Cardiac muscle cell (in vitro differentiated cells and primary cell): ENCODE measurements around the gene TIMP2. TPM values are rescaled to one million over a fixed set of nuclear protein-coding genes. Genes with fewer than 3 reads are reported as not detected.
A peak's percentile ranks its signal among the peaks of the same experiment; 100 is the strongest.

Source experiments
- DNase-seq, 2 donors: peaks; one replicate each; pipeline versions ENCODE4 v3.0.0 to v3.0.0-alpha.2; 2010 to 2017; ENCODE audit warnings: low read depth in 1 of 2, low spot score in 1 of 2
- H3K27ac ChIP-seq: fragments of 200-600 bp; sonication (generic); 2 replicates; pipeline ENCODE4 v1.5.1; 2016
- H3K27me3 ChIP-seq: fragments of 200-600 bp; sonication (generic); 2 replicates; pipeline ENCODE4 v1.6.0; 2016; ENCODE audit warnings: control low read depth
- H3K36me3 ChIP-seq: fragments of 200-600 bp; sonication (generic); 2 replicates; pipeline ENCODE4 v1.5.1; 2016; ENCODE audit warnings: control low read depth
- H3K4me1 ChIP-seq: fragments of 200-600 bp; sonication (generic); 2 replicates; pipeline ENCODE4 v1.8.1; 2017; ENCODE audit warnings: low read depth, mild to moderate bottlenecking, mixed run types
- H3K4me3 ChIP-seq: fragments of 200-600 bp; sonication (generic); 2 replicates; pipeline ENCODE4 v1.5.1; 2016; ENCODE audit warnings: mild to moderate bottlenecking
- H3K9me3 ChIP-seq: fragments of 200-600 bp; sonication (generic); 2 replicates; pipeline ENCODE4 v1.5.1; 2017; ENCODE audit warnings: low read depth, mild to moderate bottlenecking, control low read depth
- polyA plus RNA-seq: library from polyadenylated mRNA; unstranded; fragments of >200 nt; fragmentation: Nextera tagmentation; extraction: Ambion mirVana; gene quantifications from 2 replicates; pipeline ENCODE4 v1.2.1, GENCODE V29; 2016
- total RNA-seq: library from RNA; depleted of rRNA; stranded (reverse); fragments of >200 nt; gene quantifications from 2 replicates; pipeline ENCODE4 v1.2.3, GENCODE V29; 2016
- TF ChIP-seq, protein P1 (sequence below): IDR thresholded peaks from 2 replicates; pipeline ENCODE4 v1.5.1; 2012; ENCODE audit warnings: low read depth, mild to moderate bottlenecking, low read length

Gene TIMP2
- total and polyA plus RNA-seq, 2 experiments from 2014 or later: 5.9 to 25.8 TPM

DNA sequence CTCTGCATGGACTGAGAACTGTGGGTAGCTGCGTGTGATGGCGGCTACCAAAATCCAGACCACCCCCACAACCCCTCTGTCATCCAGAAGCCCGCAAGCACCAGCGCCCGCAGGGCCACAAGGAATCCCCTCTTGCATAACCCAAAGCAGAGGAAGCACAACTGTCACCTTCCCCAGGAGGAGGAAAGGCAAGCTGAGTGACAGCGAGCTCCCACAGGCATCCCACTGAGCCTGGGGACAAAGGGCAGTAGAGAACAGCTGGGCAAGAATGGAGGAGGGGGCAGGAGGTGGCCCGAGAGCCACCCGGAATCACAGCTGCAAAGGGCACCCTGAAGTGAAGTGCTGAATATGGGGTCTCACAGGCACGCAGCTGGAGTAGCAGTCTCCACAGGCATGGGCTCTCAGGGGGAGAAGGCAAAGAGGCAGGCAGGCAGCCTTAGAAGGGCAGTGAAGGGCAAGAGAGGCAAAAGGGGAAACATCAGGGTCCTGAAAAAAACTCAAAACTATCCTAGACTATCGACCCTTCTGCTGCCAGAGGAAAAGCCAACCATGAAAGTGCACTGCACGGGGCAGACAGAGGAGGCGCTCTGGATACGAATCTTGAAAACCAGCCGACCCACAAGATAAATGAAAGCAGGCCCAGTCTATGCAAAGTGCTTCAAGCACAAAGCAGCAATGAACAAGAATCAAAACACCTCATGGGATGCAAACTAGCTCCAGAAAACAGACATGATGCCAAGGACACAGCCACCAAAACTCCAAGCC is 101.7 kb downstream of the TIMP2 start:
- Histone ChIP-seq H3K4me1 (no peaks in the 10 kb centered on the region), H3K27me3 (no peaks in the 10 kb centered on the region), H3K9me3 (no peaks in the 10 kb centered on the region), H3K27ac (no peak overlapping the region), H3K4me3 (no peak overlapping the region), H3K36me3 (peaks cover 50% of the 10 kb centered on the region)
- no peak for DNase-seq
- TF ChIP-seq, protein P1, sequence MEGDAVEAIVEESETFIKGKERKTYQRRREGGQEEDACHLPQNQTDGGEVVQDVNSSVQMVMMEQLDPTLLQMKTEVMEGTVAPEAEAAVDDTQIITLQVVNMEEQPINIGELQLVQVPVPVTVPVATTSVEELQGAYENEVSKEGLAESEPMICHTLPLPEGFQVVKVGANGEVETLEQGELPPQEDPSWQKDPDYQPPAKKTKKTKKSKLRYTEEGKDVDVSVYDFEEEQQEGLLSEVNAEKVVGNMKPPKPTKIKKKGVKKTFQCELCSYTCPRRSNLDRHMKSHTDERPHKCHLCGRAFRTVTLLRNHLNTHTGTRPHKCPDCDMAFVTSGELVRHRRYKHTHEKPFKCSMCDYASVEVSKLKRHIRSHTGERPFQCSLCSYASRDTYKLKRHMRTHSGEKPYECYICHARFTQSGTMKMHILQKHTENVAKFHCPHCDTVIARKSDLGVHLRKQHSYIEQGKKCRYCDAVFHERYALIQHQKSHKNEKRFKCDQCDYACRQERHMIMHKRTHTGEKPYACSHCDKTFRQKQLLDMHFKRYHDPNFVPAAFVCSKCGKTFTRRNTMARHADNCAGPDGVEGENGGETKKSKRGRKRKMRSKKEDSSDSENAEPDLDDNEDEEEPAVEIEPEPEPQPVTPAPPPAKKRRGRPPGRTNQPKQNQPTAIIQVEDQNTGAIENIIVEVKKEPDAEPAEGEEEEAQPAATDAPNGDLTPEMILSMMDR: no peak

DNA sequence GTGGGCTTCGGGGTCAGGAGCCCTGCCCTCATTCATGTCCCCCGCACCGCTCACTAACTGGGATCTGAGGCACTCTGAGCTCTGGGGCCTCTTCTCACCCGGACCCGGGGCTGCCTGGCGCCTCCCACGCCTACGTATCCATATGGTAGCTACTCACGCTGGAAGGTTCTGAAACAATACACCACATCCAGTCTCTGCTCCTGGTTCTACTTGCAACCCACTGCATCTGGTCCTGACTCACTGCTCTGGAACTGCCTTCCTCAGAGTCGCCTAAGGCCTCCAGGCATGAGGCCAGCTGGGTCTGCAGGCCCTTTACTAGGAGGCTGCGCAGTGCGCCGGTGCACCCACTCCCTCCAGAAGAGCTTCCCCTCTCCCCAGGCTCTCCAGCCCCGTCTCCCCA is 102.6 kb downstream of the TIMP2 start:
- DNase-seq: peak in 1 of 2 donors; percentile 90
- no peaks in the 10 kb centered on the region for H3K27me3 ChIP-seq
- no peaks in the 10 kb centered on the region for H3K9me3 ChIP-seq
- TF ChIP-seq, protein P1: no peak
- no peaks in the 10 kb centered on the region for H3K4me1 ChIP-seq
- H3K4me3 ChIP-seq: no peak overlapping the region
- H3K36me3 ChIP-seq: peaks cover 53% of the 10 kb centered on the region
- H3K27ac ChIP-seq: no peak overlapping the region

DNA sequence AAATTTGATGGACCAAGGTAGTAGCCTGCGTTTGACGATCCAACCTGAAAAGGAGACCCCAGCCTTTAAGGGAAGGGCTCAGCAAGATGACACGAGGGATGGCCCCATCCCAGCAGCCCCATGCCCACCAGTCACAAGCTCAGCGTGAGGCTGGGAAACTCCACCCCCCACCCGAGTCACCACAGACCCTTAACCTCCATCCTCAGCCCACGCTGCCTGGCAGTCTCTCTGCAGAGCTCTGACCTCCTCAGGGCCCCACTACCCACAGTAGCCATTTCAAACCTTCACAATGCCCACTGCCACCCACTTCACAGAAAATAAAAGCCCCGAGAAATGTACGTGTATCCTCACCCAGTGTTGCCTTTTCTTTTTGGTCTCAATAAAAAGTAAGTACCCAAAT is 103.2 kb downstream of the TIMP2 start:
- no peaks in the 10 kb centered on the region for H3K9me3 ChIP-seq
- H3K36me3 ChIP-seq: peaks cover 53% of the 10 kb centered on the region
- TF ChIP-seq, protein P1: no peak
- H3K27ac ChIP-seq: no peak overlapping the region
- DNase-seq: no peak
- H3K4me1 ChIP-seq: no peaks in the 10 kb centered on the region
- no peak overlapping the region for H3K4me3 ChIP-seq
- H3K27me3 ChIP-seq: no peaks in the 10 kb centered on the region

DNA sequence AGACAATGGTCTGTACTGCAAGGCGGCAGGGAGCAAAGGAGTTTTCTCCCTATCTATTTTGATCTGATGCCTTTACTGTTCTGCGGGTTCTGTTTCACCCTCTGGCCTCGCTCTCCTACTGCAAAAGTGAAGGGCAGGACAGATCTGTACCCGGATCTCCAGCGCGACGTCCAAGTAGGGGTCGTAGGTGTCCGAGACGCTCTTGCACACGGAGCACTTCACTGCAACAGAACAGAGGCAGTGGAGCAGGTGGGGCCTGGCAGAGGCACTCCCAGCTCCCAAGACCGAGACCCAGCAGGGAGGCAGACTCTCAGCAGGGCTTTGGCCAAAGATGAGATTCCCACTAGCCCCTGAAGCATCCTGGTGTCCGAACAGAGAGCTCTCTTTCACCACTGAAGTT is 104.3 kb downstream of the TIMP2 start:
- H3K4me1 ChIP-seq: no peaks in the 10 kb centered on the region
- no peak overlapping the region for H3K4me3 ChIP-seq
- H3K9me3 ChIP-seq: no peaks in the 10 kb centered on the region
- peaks cover 59% of the 10 kb centered on the region for H3K36me3 ChIP-seq
- H3K27ac ChIP-seq: no peak overlapping the region
- DNase-seq: no peak
- no peaks in the 10 kb centered on the region for H3K27me3 ChIP-seq
- TF ChIP-seq, protein P1: no peak

DNA sequence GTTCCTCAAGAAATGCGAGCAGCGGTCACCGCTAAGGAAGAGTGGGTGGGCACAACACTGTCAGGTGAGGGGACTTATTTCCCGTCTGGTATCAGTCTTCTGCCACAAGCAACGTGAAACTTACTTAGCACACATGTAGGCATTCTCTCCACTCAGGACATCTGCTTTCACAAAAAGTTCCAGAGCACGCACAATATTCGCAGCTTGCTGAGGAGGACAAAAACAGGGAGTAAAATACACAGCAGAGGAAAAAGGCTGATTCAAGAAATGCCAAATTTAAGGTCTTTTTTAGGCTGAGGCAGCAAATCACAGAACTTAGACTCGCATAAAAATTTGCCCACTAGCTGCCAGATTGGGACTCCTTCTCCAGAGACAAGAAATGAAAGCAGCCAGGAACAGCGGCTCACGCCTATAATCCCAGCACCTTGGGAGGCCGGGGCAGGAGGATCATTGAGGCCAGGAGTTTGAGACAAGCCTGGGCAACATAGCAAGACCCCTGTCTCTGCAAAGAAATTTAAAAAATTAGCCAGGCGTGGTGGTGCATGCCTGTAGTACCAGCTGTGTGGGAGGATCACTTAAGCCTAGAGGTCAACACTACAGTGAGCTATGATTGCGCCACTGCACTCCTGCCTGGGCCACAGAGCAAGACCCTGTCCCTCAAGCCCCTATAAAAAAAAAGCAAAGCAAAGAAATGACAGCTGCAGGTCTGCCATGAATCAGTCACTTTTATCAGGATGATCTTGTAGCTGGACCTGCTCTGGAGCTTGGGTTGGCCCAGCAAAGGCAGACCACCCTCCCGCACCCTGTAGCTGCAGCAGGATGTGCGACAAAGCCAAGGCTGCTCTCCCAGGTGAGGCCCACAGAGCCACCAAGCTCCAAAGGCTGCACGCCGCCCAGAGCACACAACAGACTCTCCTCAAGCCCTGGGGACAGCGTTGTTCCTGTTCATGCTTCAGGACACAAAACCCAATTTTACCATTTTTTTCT is 105.1 kb downstream of the TIMP2 start:
- no peak overlapping the region for H3K27ac ChIP-seq
- H3K36me3 ChIP-seq: peaks cover 64% of the 10 kb centered on the region
- H3K4me1 ChIP-seq: no peaks in the 10 kb centered on the region
- TF ChIP-seq, protein P1: no peak
- no peak overlapping the region for H3K4me3 ChIP-seq
- no peak for DNase-seq
- H3K27me3 ChIP-seq: no peaks in the 10 kb centered on the region
- H3K9me3 ChIP-seq: no peaks in the 10 kb centered on the region
